GM19099 (cell line): ENCODE results near the gene LRP1B.

ENCODE experiments used
- POLR2A ChIP-seq: IDR thresholded peaks from 3 replicates; pipeline ENCODE4 v1.6.1; 2011; ENCODE audit warnings: low read depth; ENCODE audit not compliant: insufficient read length; ENCODE audit errors: extremely low read depth

The LRP1B gene

GRCh38 chr2:141438536-141438935 is 692.3 kb downstream of the LRP1B start:
- no peak for TF ChIP-seq POLR2A

GRCh38 chr2:141437521-141437920 is 693.3 kb downstream of the LRP1B start:
- no peak for TF ChIP-seq POLR2A

GRCh38 chr2:141423124-141423523 is 707.7 kb downstream of the LRP1B start:
- TF ChIP-seq POLR2A = no peak

- no peak for TF ChIP-seq POLR2A
These were observed 713.5 kb downstream of the LRP1B start for GRCh38 chr2:141417246-141417797.

GRCh38 chr2:141411419-141411818 is 719.4 kb downstream of the LRP1B start:
- no peak for TF ChIP-seq POLR2A

- TF ChIP-seq POLR2A = no peak
These were observed 731.5 kb downstream of the LRP1B start for GRCh38 chr2:141399270-141399669.

GRCh38 chr2:141393214-141393545 is 737.6 kb downstream of the LRP1B start:
- no peak for TF ChIP-seq POLR2A

GRCh38 chr2:141392517-141393213 is 738.2 kb downstream of the LRP1B start:
- TF ChIP-seq POLR2A = no peak

GRCh38 chr2:141386168-141386567 is 744.6 kb downstream of the LRP1B start:
- TF ChIP-seq POLR2A = no peak

GRCh38 chr2:141384676-141385075 is 746.1 kb downstream of the LRP1B start:
- no peak for TF ChIP-seq POLR2A

- TF ChIP-seq POLR2A = no peak
These were observed 748.9 kb downstream of the LRP1B start for GRCh38 chr2:141381946-141382345.

GRCh38 chr2:141380008-141380979 is 750.5 kb downstream of the LRP1B start:
- TF ChIP-seq POLR2A = no peak

GRCh38 chr2:141364821-141365220 is 766.0 kb downstream of the LRP1B start:
- TF ChIP-seq POLR2A = no peak

- no peak for TF ChIP-seq POLR2A
These were observed 768.5 kb downstream of the LRP1B start for GRCh38 chr2:141362311-141362710.

GRCh38 chr2:141348481-141348880 is 782.3 kb downstream of the LRP1B start:
- no peak for TF ChIP-seq POLR2A

- TF ChIP-seq POLR2A = no peak
These were observed 789.4 kb downstream of the LRP1B start for GRCh38 chr2:141341444-141341843.
